IPS DF 6.9 (cell line): ENCODE results near the gene PTPN22.

Source experiments
- DNase-seq: peaks from one replicate; pipeline ENCODE4 v3.0.0-alpha.2; 2013; ENCODE audit warnings: low read depth, low spot score
- H3K27ac ChIP-seq: one replicate; pipeline ENCODE4 v1.5.1; 2013; ENCODE audit warnings: low read length, control low read depth
- H3K27me3 ChIP-seq: 2 replicates; pipeline ENCODE4 v1.6.1; 2013; ENCODE audit warnings: mild to moderate bottlenecking, low read length; ENCODE audit not compliant: control insufficient read depth, insufficient read depth
- H3K36me3 ChIP-seq: 2 replicates; pipeline ENCODE4 v1.6.1; 2013; ENCODE audit warnings: low read length; ENCODE audit not compliant: control insufficient read depth, insufficient read depth
- H3K4me1 ChIP-seq: 2 replicates; pipeline ENCODE4 v1.6.1; 2013; ENCODE audit warnings: low read length; ENCODE audit not compliant: control insufficient read depth, insufficient read depth
- H3K4me3 ChIP-seq: 2 replicates; pipeline ENCODE4 v1.5.1; 2013; ENCODE audit warnings: mild to moderate bottlenecking, low read length
- H3K9me3 ChIP-seq: 2 replicates; pipeline ENCODE4 v1.6.1; 2013; ENCODE audit warnings: low read length, inconsistent platforms; ENCODE audit not compliant: control insufficient read depth, insufficient read depth
- WGBS: extraction: QIAGEN DNeasy Blood & Tissue Kit; methylation state at CpG from one replicate; pipeline ENCODE4 v1.1.7; 2013; ENCODE audit warnings: mixed read lengths, missing lambda C conversion rate; ENCODE audit not compliant: insufficient read length, insufficient coverage; 5-methylcytosine and 5-hydroxymethylcytosine counted together

The PTPN22 gene

GRCh38 chr1:113904293-113904673, 32.8 kb upstream of the PTPN22 start:
- Histone ChIP-seq H3K27me3 (no peaks in the 10 kb centered on the region), H3K36me3 (no peaks in the 10 kb centered on the region; the same call in 1 of the 2 replicates), H3K4me1 (no peaks in the 10 kb centered on the region), H3K27ac (no peak overlapping the region), H3K9me3 (no peaks in the 10 kb centered on the region), H3K4me3 (peak overlapping the region; percentile 69; the same call in 1 of the 2 replicates)
- DNase-seq: no peak
- WGBS: no CpG with 5 or more reads among the region's 11 CpGs

DNA sequence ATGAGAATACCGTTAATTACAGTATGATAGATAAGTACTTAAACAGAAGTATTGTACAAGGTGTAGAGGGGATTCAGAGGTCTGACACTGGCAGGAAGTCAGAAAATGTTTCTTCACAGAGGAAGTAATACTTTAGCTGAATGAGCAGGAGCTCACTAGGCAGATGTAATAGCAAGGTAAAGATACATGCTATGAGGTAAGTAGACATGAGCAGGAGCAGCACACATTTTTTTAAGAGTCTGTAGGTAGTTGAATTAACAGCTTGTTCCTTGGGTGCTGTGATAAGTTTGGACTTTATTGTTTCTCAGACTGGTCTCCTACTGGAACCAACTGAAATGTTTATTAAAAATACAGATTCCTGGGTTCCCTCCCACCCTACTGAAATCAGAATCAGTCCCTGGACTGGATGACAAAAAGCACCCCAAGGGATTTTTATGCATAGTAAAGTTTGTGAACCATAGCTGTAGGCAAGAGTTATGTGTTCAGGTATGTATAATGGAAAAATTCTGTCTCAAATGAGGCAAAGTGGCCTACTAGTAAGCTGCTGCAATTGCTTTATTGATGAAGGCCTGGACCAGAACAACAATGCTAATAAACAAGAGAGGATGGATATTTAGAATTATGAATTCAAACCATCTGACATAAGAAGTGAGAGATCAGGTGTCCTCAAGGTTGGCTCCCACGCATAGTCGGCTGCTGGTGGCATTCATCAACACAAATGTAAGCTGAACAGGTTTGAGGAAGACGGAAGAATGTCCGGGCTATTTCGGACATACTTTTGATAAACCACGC, 32.2 kb upstream of the PTPN22 start:
- Histone ChIP-seq H3K27ac (no peak overlapping the region), H3K36me3 (no peaks in the 10 kb centered on the region; the same call in 1 of the 2 replicates), H3K9me3 (no peaks in the 10 kb centered on the region), H3K4me3 (peak overlapping the region; percentile 69; the same call in 1 of the 2 replicates), H3K4me1 (no peaks in the 10 kb centered on the region), H3K27me3 (no peaks in the 10 kb centered on the region)
- DNase-seq: no peak
- WGBS: no CpG with 5 or more reads among the region's 7 CpGs

- no peak for DNase-seq
- H3K4me1 ChIP-seq: no peaks in the 10 kb centered on the region
- H3K4me3 ChIP-seq: no peak overlapping the region
- no peaks in the 10 kb centered on the region; the same call in 1 of the 2 replicates for H3K36me3 ChIP-seq
- H3K27ac ChIP-seq: no peak overlapping the region
- WGBS: no CpG with 5 or more reads among the region's 3 CpGs
- H3K27me3 ChIP-seq: no peaks in the 10 kb centered on the region
- H3K9me3 ChIP-seq: no peaks in the 10 kb centered on the region
Measured at GRCh38 chr1:113901191-113901590, 29.7 kb upstream of the PTPN22 start.

GRCh38 chr1:113899111-113899510, 27.6 kb upstream of the PTPN22 start:
- Histone ChIP-seq H3K4me1 (no peaks in the 10 kb centered on the region), H3K4me3 (no peak overlapping the region), H3K9me3 (no peaks in the 10 kb centered on the region), H3K27ac (no peak overlapping the region), H3K27me3 (no peaks in the 10 kb centered on the region), H3K36me3 (no peaks in the 10 kb centered on the region; the same call in 1 of the 2 replicates)
- DNase-seq: no peak

GRCh38 chr1:113898241-113898814, 26.8 kb upstream of the PTPN22 start:
- Histone ChIP-seq H3K9me3 (no peaks in the 10 kb centered on the region), H3K36me3 (no peaks in the 10 kb centered on the region; the same call in 1 of the 2 replicates), H3K4me3 (no peak overlapping the region), H3K27ac (no peak overlapping the region), H3K27me3 (no peaks in the 10 kb centered on the region), H3K4me1 (no peaks in the 10 kb centered on the region)
- no CpG with 5 or more reads among the region's 1 CpG for WGBS
- DNase-seq: no peak

- Histone ChIP-seq H3K36me3 (no peaks in the 10 kb centered on the region; the same call in 1 of the 2 replicates), H3K4me1 (no peaks in the 10 kb centered on the region), H3K27ac (no peak overlapping the region), H3K9me3 (no peaks in the 10 kb centered on the region), H3K27me3 (no peaks in the 10 kb centered on the region), H3K4me3 (no peak overlapping the region)
- no CpG with 5 or more reads among the region's 8 CpGs for WGBS
- no peak for DNase-seq
Measured at GRCh38 chr1:113895961-113896360, 24.4 kb upstream of the PTPN22 start.

DNA sequence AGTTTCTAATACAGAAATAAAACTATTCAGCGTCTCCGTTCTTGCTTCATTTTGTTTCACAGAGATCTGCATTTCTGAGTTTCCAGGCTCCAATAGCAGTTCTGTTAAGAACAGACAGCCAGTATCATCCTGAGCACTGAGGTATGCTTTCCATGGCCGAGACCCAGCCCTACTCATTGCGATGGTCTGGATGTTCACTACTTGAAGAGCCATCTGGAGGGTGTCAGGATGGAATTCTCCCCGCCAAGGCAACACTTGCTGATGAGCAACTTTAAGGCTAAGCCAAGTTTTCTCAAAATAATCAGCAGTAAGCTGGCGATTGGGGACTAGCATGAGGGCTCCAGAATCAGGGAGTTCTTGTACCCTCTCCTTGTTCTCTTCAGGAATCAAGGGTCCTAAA, 23.6 kb upstream of the PTPN22 start:
- no peaks in the 10 kb centered on the region for H3K27me3 ChIP-seq
- H3K9me3 ChIP-seq: no peaks in the 10 kb centered on the region
- no peak overlapping the region for H3K4me3 ChIP-seq
- WGBS: no CpG with 5 or more reads among the region's 6 CpGs
- H3K4me1 ChIP-seq: no peaks in the 10 kb centered on the region
- no peak overlapping the region for H3K27ac ChIP-seq
- no peak for DNase-seq
- no peaks in the 10 kb centered on the region; the same call in 1 of the 2 replicates for H3K36me3 ChIP-seq

DNA sequence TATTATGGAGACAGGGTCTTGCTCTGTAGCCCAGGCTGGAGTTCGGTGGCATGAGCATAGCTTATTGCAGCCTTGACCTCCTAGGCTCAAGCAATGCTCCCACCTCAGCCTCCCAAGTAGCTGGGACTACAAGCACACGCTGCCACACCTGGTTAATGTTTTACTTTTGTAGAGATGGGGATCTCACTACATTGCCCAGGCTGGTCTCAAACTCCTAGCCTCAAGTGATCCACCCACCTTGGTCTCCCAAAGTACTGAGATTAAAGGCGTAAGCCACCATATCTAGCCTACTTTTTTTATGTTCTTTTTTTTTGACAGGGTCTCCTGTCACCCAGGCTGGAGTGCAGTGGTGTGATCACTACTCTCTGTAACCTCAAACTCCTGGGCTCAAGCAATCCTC, 21.8 kb upstream of the PTPN22 start:
- WGBS: no CpG with 5 or more reads among the region's 3 CpGs

GRCh38 chr1:113891631-113892220, 20.2 kb upstream of the PTPN22 start:
- no peak for DNase-seq
- no peaks in the 10 kb centered on the region; the same call in 1 of the 2 replicates for H3K36me3 ChIP-seq
- no peaks in the 10 kb centered on the region for H3K27me3 ChIP-seq
- H3K27ac ChIP-seq: no peak overlapping the region
- H3K9me3 ChIP-seq: no peaks in the 10 kb centered on the region
- H3K4me1 ChIP-seq: no peaks in the 10 kb centered on the region
- H3K4me3 ChIP-seq: no peak overlapping the region
- WGBS: no CpG with 5 or more reads among the region's 11 CpGs

More for the DNA sequence above, 21.8 kb upstream of the PTPN22 start:
- Histone ChIP-seq H3K4me1 (no peaks in the 10 kb centered on the region), H3K9me3 (no peaks in the 10 kb centered on the region), H3K4me3 (no peak overlapping the region), H3K27ac (no peak overlapping the region), H3K36me3 (no peaks in the 10 kb centered on the region; the same call in 1 of the 2 replicates), H3K27me3 (no peaks in the 10 kb centered on the region)
- DNase-seq: no peak

- WGBS: no CpG with 5 or more reads among the region's 2 CpGs
- Histone ChIP-seq H3K27ac (no peak overlapping the region), H3K36me3 (no peaks in the 10 kb centered on the region; the same call in 1 of the 2 replicates), H3K4me3 (no peak overlapping the region), H3K9me3 (no peaks in the 10 kb centered on the region), H3K27me3 (no peaks in the 10 kb centered on the region), H3K4me1 (no peaks in the 10 kb centered on the region)
- no peak for DNase-seq
Measured at GRCh38 chr1:113890816-113891215, 19.3 kb upstream of the PTPN22 start.
